Fibroblast of skin of right biceps (primary cell): ENCODE data around the gene ELP4.

ENCODE experiments used
- DNase-seq: peaks from one replicate; pipeline ENCODE4 v3.0.0-alpha.2; 2013

The ELP4 gene

GRCh38 chr11:31825838-31826484 is 316.4 kb downstream of the ELP4 start:
- DNase-seq: no peak

DNA sequence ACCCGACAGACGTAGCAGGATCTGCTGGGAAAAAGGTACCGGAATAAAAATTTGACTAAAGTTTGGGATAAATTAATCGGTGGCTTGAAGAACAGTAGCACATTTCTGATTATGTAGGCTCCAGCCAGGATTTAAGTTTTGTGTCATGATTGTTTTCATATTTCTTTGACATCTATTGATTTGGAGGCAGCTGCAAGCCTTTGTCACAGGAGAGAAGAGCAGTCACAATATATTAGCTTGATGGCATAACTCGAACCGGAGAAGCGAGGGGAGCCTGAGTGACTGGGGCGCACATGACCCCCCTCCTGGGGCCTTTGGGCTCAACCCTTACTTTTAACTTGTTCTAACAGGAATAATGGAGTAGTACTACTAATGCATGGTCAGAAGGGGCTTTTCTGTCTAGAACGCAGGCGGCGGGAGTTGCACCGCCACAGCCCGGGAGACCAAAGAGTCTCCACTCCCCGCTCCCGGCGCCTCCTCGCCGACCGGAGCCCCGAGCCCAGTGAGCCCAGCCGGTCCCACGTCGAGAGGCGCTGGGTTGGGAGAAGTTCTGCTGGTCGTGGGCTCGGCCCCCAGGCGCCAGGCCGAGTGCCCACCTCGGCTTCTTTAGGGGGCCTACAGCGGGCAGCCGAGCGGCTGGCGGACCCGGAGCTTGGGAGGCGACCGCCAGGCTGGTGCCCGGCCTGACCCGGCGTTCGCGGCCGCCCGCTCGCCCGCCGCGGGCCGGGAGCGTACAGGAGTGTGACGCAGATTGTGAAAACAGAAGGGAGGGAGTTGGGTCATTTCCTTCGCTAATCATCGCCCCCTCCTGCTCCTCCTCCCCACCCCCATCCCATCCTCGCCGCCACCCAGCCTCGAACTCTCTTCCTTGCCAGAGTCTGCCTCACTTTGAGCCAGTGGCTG is 317.2 kb downstream of the ELP4 start:
- no peak for DNase-seq

DNA sequence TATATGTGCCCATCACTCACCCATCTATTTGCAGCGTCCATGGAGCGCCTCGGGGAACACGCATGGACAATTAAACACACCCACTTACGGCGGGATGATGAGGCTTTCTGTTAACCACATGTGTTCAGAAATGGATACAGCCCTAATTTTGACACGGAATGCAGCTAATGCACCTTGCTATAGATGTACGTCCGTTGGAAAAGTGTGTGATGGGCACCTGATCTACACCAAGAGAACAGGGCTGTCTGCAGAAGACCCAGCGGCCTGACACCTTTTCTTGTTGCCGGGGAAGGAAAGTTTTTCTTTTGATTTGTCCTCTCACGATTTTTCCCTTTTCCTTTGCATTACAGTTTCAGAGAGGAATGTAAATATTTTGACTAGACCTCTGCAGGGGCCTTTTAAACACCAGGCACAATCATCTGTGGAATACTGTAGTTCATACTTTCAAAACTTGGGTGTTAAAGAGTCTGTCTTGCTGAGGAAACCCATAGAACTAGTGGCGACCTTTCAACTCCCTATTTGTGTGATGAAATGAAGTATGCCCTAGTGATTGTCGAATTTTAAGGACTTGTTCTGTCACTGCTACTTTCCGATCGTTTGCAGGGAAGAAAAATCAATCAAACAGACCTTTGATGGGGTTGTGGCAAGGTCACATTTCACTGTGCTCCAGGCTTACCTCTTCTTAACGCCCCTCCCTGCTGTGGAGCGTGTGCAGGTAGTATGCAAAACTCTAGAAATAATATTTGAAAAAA is 318.1 kb downstream of the ELP4 start:
- no peak for DNase-seq

DNA sequence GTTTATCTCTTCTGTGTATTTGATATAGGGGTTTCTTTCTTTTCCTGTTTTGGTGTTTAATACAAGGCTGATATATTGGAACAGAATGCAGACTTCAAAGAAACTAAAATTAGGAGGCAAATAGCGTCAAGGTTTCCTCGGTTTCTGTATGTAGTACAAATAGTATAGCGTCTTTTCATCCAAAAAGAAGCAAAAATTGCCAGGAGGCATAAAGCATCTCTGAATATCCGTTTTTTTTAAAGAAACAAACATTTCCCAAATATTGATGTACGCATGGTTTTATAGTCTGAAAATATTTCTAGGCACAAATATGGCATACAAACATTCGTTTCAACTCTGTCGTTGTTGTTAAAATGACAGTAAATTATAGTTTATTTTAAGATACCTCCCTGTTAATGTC is 318.6 kb downstream of the ELP4 start:
- DNase-seq: no peak

DNA sequence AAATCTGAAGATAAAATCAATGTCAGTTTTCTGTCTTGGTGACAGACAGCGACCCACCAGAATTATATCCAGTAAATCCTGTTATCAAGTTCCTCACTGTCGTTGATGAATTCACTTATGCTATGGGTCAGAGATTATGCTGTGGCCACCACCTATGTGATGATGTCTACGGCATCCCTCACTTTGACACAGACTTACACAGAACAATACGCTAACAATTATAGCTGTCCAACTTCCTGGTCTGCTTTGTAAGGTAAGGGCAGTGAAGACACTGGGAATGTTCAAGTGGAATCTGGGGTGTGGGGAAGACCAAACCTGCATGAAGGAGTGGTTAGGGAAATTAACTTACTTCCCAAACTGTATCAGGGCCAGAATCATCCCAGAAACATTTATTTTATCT is 320.8 kb downstream of the ELP4 start:
- no peak for DNase-seq

GRCh38 chr11:31834237-31834636 is 324.7 kb downstream of the ELP4 start:
- no peak for DNase-seq
